T-helper 2 cell treated with Interferon-gamma antibody and Interleukin-4, amounts not matched to agents 5 μg/mL and 100 μg/mL, for 36 hours (primary cell): ENCODE measurements around the gene RTL10.
"Not testable (repeated sequence)": the region's sequence is repeated elsewhere in the genome, so short reads cannot be mapped to it uniquely, and the experiment has no call there.

Experiments
- DNase-seq: peaks from one replicate; pipeline ENCODE4 v3.0.0; 2021; ENCODE audit warnings: low spot score
- H3K27ac Mint-ChIP-seq: one replicate; pipeline ENCODE4 v1.8.0; 2021; ENCODE audit warnings: mild to moderate bottlenecking, mixed read lengths
- H3K27me3 Mint-ChIP-seq: one replicate; pipeline ENCODE4 v1.8.0; 2021; ENCODE audit warnings: low read depth, mixed read lengths
- H3K36me3 Mint-ChIP-seq: one replicate; pipeline ENCODE4 v1.8.0; 2021; ENCODE audit warnings: low read depth, mixed read lengths
- H3K4me1 Mint-ChIP-seq: one replicate; pipeline ENCODE4 v1.8.0; 2021; ENCODE audit warnings: low read depth, mixed read lengths
- H3K4me3 Mint-ChIP-seq: one replicate; pipeline ENCODE4 v1.8.0; 2022; ENCODE audit warnings: mild to moderate bottlenecking, moderate library complexity, mixed read lengths
- H3K9me3 Mint-ChIP-seq: one replicate; pipeline ENCODE4 v1.8.0; 2021; ENCODE audit warnings: mixed read lengths

Gene RTL10

GRCh38 chr22:19884161-19884953 is 29.7 kb upstream of the RTL10 start:
- no peaks in the 10 kb centered on the region for H3K27me3 Mint-ChIP-seq
- H3K27ac Mint-ChIP-seq, result no peak overlapping the region
- H3K4me3 Mint-ChIP-seq, result no peak overlapping the region
- no peaks in the 10 kb centered on the region for H3K9me3 Mint-ChIP-seq
- DNase-seq, result no peak
- peaks cover 13% of the 10 kb centered on the region for H3K4me1 Mint-ChIP-seq
- H3K36me3 Mint-ChIP-seq, result no peaks in the 10 kb centered on the region

GRCh38 chr22:19883446-19883845 is 28.8 kb upstream of the RTL10 start:
- H3K9me3 Mint-ChIP-seq, H3K27me3 Mint-ChIP-seq, DNase-seq, H3K36me3 Mint-ChIP-seq, H3K27ac Mint-ChIP-seq, H3K4me3 Mint-ChIP-seq: not testable (repeated sequence)
- H3K4me1 Mint-ChIP-seq, result peaks cover 13% of the 10 kb centered on the region

GRCh38 chr22:19882446-19883381 is 28.0 kb upstream of the RTL10 start:
- Mint-ChIP-seq H3K4me3 (no peak overlapping the region), H3K4me1 (peaks cover 13% of the 10 kb centered on the region), H3K27ac (no peak overlapping the region), H3K27me3 (no peaks in the 10 kb centered on the region), H3K9me3 (no peaks in the 10 kb centered on the region), H3K36me3 (no peaks in the 10 kb centered on the region)
- DNase-seq, result no peak

GRCh38 chr22:19880786-19881569 is 26.3 kb upstream of the RTL10 start:
- DNase-seq, result no peak
- no peak overlapping the region for H3K27ac Mint-ChIP-seq
- H3K9me3 Mint-ChIP-seq, result no peaks in the 10 kb centered on the region
- no peaks in the 10 kb centered on the region for H3K36me3 Mint-ChIP-seq
- peaks cover 4% of the 10 kb centered on the region for H3K4me1 Mint-ChIP-seq
- H3K4me3 Mint-ChIP-seq, result no peak overlapping the region
- H3K27me3 Mint-ChIP-seq, result no peaks in the 10 kb centered on the region

GRCh38 chr22:19879992-19880785 is 25.5 kb upstream of the RTL10 start:
- Mint-ChIP-seq H3K4me3 (no peak overlapping the region), H3K27me3 (no peaks in the 10 kb centered on the region), H3K9me3 (no peaks in the 10 kb centered on the region), H3K36me3 (no peaks in the 10 kb centered on the region), H3K4me1 (no peaks in the 10 kb centered on the region), H3K27ac (no peak overlapping the region)
- DNase-seq, result no peak

GRCh38 chr22:19879643-19879991 is 24.9 kb upstream of the RTL10 start:
- Mint-ChIP-seq H3K27ac (no peak overlapping the region), H3K36me3 (no peaks in the 10 kb centered on the region), H3K9me3 (no peaks in the 10 kb centered on the region), H3K4me3 (no peak overlapping the region), H3K27me3 (no peaks in the 10 kb centered on the region), H3K4me1 (no peaks in the 10 kb centered on the region)
- no peak for DNase-seq

- no peak for DNase-seq
- no peaks in the 10 kb centered on the region for H3K27me3 Mint-ChIP-seq
- H3K4me3 Mint-ChIP-seq, result no peak overlapping the region
- H3K27ac Mint-ChIP-seq, result no peak overlapping the region
- no peaks in the 10 kb centered on the region for H3K36me3 Mint-ChIP-seq
- peaks cover 3% of the 10 kb centered on the region for H3K4me1 Mint-ChIP-seq
- H3K9me3 Mint-ChIP-seq, result no peaks in the 10 kb centered on the region
These were observed 24.5 kb upstream of the RTL10 start for GRCh38 chr22:19879246-19879570.

GRCh38 chr22:19878461-19879245 is 24.0 kb upstream of the RTL10 start:
- DNase-seq, result no peak
- H3K36me3 Mint-ChIP-seq, result no peaks in the 10 kb centered on the region
- no peaks in the 10 kb centered on the region for H3K27me3 Mint-ChIP-seq
- peaks cover 3% of the 10 kb centered on the region for H3K4me1 Mint-ChIP-seq
- H3K27ac Mint-ChIP-seq, result no peak overlapping the region
- no peaks in the 10 kb centered on the region for H3K9me3 Mint-ChIP-seq
- H3K4me3 Mint-ChIP-seq, result no peak overlapping the region

- Mint-ChIP-seq H3K4me3 (no peak overlapping the region), H3K4me1 (peaks cover 3% of the 10 kb centered on the region), H3K9me3 (no peaks in the 10 kb centered on the region), H3K27ac (no peak overlapping the region), H3K36me3 (no peaks in the 10 kb centered on the region), H3K27me3 (no peaks in the 10 kb centered on the region)
- no peak for DNase-seq
These were observed 23.1 kb upstream of the RTL10 start for GRCh38 chr22:19877626-19878339.

- DNase-seq, result no peak
- H3K4me1 Mint-ChIP-seq, result peaks cover 3% of the 10 kb centered on the region
- H3K36me3 Mint-ChIP-seq, result no peaks in the 10 kb centered on the region
- no peaks in the 10 kb centered on the region for H3K27me3 Mint-ChIP-seq
- H3K27ac Mint-ChIP-seq, result no peak overlapping the region
- H3K4me3 Mint-ChIP-seq, result no peak overlapping the region
- no peaks in the 10 kb centered on the region for H3K9me3 Mint-ChIP-seq
These were observed 22.4 kb upstream of the RTL10 start for GRCh38 chr22:19876941-19877625.

- Mint-ChIP-seq H3K27ac (no peak overlapping the region), H3K9me3 (no peaks in the 10 kb centered on the region), H3K36me3 (no peaks in the 10 kb centered on the region), H3K4me1 (peaks cover 3% of the 10 kb centered on the region), H3K4me3 (no peak overlapping the region), H3K27me3 (no peaks in the 10 kb centered on the region)
- DNase-seq, result no peak
These were observed 21.8 kb upstream of the RTL10 start for GRCh38 chr22:19876314-19876940.
